ENCODE data around the gene DIO3. TPM values are rescaled to one million over a fixed set of nuclear protein-coding genes. Genes with fewer than 3 reads are reported as not detected.
A peak's percentile ranks its signal among the peaks of the same experiment; 100 is the strongest.

DIO3 gene
- total RNA-seq, 1 donor from 2014 or later, result 4.4 TPM

DNA sequence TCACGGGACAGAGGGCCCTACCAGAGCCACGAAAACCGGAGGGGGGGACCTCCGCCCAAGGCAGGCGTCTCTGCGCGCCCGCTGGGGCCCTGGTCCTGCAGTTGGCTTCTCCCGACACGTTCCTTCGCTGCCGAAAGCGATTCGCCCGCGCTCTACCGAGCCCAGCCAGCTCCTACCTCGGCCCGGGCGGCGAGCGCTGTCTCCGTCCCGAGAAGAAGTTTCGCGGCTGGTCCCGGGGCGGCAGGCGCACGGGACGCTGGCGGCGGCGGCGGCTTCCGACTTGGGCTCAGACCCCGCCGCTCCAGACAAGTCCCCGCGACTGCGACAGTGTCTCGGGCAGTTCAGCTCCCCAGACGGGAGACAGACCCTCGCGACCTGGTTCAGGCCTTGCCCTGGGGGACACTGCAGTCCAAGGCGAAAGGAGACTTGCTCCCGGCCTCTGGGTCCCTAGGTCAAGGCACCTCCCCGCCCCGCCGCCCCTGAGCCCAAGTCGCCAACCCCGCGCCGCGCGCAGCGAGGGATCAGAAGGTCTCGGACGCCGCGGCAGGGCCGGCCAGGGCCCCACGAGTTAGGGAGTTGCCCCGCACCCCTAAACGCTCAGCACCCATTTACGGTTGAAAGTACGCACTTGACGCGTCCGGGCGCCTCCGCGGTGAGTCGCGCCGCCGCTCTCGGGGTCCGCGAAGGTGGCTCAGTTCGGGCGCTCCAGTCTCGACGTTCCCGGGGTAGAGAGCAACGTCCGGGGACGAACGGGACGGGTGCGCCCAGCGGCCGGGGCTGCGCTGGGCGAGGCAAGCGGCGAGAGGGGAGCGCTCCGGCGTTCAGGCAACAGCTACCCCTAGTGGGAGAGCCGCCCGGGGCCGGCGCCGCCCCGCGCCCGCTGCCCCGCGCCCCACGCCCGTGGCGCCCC lies 1.4 kb upstream of the DIO3 start:
- DNase-seq (ENCODE audit: low spot score, unreplicated experiment), result peak; percentile 39
- Mint-ChIP-seq H3K9me3 (ENCODE audit: low read depth) (no peaks in the 10 kb centered on the region), H3K4me1 (ENCODE audit: low read depth) (peaks cover 10% of the 10 kb centered on the region), H3K4me3 (ENCODE audit: low read depth) (peak overlapping the region; percentile 50), H3K36me3 (ENCODE audit: insufficient read depth) (peaks cover 4% of the 10 kb centered on the region), H3K27me3 (peaks cover 61% of the 10 kb centered on the region), H3K27ac (no peak overlapping the region)
- TF ChIP-seq, protein P1, sequence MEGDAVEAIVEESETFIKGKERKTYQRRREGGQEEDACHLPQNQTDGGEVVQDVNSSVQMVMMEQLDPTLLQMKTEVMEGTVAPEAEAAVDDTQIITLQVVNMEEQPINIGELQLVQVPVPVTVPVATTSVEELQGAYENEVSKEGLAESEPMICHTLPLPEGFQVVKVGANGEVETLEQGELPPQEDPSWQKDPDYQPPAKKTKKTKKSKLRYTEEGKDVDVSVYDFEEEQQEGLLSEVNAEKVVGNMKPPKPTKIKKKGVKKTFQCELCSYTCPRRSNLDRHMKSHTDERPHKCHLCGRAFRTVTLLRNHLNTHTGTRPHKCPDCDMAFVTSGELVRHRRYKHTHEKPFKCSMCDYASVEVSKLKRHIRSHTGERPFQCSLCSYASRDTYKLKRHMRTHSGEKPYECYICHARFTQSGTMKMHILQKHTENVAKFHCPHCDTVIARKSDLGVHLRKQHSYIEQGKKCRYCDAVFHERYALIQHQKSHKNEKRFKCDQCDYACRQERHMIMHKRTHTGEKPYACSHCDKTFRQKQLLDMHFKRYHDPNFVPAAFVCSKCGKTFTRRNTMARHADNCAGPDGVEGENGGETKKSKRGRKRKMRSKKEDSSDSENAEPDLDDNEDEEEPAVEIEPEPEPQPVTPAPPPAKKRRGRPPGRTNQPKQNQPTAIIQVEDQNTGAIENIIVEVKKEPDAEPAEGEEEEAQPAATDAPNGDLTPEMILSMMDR (IDR thresholded peaks at IDR 0.05; ENCODE audit: unreplicated experiment), result peak; percentile 47

DNA sequence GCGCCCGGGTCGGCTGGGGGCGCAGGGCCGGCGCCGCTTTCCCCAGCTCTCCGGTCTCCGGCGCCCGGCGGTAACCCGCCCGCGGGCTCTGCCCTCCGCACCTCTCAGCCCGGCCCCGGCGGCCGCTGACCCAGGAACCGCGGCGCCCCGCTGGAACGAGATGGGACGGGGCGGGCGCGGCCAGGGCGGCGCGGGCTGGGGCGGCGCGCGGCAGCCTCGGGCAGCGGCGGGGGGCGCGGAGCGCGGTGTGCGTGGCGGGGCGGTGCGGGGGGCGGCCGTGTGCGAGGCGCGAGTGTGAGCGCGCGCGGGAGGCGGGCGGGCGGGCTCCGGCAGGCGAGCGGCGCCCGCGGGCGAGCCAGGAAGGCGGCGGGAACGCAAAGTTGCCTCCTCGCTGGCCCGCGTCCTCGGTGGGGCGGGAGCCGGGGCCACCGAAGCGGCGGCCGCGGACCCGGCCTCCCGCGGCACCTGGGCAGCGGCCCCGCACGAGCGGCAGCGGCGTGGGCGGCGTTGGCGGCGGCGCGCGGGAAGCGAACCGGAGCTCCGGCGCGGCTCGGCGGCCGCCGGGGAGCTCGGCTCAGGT lies 671 bp upstream of the DIO3 start:
- Mint-ChIP-seq H3K27ac (no peak overlapping the region), H3K27me3 (peaks cover 63% of the 10 kb centered on the region), H3K4me3 (ENCODE audit: low read depth) (no peak overlapping the region), H3K36me3 (ENCODE audit: insufficient read depth) (peaks cover 4% of the 10 kb centered on the region), H3K4me1 (ENCODE audit: low read depth) (peaks cover 12% of the 10 kb centered on the region), H3K9me3 (ENCODE audit: low read depth) (no peaks in the 10 kb centered on the region)
- DNase-seq (ENCODE audit: low spot score, unreplicated experiment), result no peak
- TF ChIP-seq, protein P1 (IDR thresholded peaks at IDR 0.05; ENCODE audit: unreplicated experiment), result no peak

DNA sequence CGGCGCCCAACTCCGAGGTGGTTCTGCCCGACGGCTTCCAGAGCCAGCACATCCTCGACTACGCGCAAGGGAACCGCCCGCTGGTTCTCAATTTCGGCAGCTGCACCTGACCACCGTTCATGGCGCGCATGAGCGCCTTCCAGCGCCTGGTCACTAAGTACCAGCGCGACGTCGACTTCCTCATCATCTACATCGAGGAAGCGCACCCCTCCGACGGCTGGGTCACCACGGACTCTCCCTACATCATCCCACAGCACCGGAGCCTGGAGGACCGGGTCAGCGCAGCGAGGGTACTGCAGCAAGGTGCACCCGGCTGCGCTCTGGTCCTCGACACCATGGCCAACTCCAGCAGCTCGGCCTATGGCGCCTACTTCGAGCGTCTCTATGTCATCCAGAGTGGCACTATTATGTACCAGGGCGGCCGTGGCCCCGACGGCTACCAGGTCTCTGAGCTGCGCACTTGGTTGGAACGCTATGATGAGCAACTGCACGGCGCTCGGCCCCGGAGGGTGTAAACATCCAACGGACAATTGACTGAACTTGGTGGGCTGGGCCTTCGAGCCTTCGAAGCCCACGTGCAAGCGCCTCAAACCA lies 699 bp downstream of the DIO3 start:
- TF ChIP-seq, protein P1 (IDR thresholded peaks at IDR 0.05; ENCODE audit: unreplicated experiment), result no peak
- Mint-ChIP-seq H3K4me1 (ENCODE audit: low read depth) (peaks cover 12% of the 10 kb centered on the region), H3K27me3 (peaks cover 69% of the 10 kb centered on the region), H3K4me3 (ENCODE audit: low read depth) (peak overlapping the region; percentile 50), H3K36me3 (ENCODE audit: insufficient read depth) (peaks cover 4% of the 10 kb centered on the region), H3K27ac (no peak overlapping the region), H3K9me3 (ENCODE audit: low read depth) (no peaks in the 10 kb centered on the region)
- no peak for DNase-seq (ENCODE audit: low spot score, unreplicated experiment)

DNA sequence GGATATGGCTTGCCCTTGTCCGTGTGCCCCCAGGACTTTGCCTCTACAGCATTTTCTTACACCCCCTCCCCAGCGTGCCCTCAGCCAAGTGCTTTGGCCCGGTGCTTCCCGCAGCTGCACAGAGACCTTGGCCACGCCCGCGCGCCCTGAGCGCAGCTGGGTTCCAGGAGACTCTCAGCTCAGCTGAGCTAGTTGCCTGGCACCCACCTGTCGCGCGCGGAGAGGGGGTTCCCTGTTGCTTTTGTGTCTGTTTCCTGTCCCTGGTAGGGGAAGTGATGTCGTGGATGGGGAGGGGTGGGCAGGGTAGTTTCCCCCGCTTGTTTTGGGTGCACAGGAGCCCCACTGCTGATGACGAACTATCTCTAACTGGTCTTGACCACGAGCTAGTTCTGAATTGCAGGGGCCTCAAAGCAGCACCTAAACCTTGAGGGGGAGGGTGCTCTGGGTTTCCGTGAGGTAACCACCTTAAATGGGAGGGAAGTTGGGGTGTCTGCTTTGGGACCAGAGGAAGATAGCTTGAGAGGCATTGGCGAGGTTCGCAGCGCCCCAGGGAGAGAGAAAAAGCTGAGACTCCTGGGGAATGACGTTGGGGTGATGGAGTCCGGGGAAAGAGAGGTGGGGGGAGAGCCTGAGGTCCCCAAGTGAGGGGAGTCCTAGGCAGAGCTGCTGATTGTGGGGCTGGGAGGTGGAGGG lies 1.5 kb downstream of the DIO3 start:
- TF ChIP-seq, protein P1 (IDR thresholded peaks at IDR 0.05; ENCODE audit: unreplicated experiment), result no peak
- Mint-ChIP-seq H3K4me3 (ENCODE audit: low read depth) (peak overlapping the region; percentile 46), H3K4me1 (ENCODE audit: low read depth) (peaks cover 12% of the 10 kb centered on the region), H3K36me3 (ENCODE audit: insufficient read depth) (peaks cover 4% of the 10 kb centered on the region), H3K9me3 (ENCODE audit: low read depth) (no peaks in the 10 kb centered on the region), H3K27me3 (peaks cover 74% of the 10 kb centered on the region), H3K27ac (no peak overlapping the region)
- DNase-seq (ENCODE audit: low spot score, unreplicated experiment), result no peak

DNA sequence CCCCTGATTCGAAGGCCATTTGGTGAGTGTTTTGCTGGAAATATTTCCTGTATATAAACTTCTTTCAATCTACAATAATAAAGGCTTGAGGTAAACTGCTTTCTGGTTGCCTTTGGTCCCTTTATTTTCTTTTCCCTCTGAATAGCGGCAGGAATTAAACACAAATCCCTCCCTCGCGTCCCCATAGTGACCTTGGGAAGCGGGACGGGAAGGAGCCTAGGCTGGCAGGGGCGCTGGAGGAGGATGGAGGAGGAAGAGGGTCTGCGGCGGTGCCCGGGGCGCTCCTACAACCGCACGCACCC lies 2.0 kb downstream of the DIO3 start:
- no peaks in the 10 kb centered on the region for H3K9me3 Mint-ChIP-seq (ENCODE audit: low read depth)
- H3K36me3 Mint-ChIP-seq (ENCODE audit: insufficient read depth), result peaks cover 4% of the 10 kb centered on the region
- no peak for DNase-seq (ENCODE audit: low spot score, unreplicated experiment)
- H3K4me3 Mint-ChIP-seq (ENCODE audit: low read depth), result peak overlapping the region; percentile 46
- peak overlapping the region; percentile 45 for H3K27ac Mint-ChIP-seq
- peaks cover 77% of the 10 kb centered on the region for H3K27me3 Mint-ChIP-seq
- peaks cover 12% of the 10 kb centered on the region for H3K4me1 Mint-ChIP-seq (ENCODE audit: low read depth)
- TF ChIP-seq, protein P1 (IDR thresholded peaks at IDR 0.05; ENCODE audit: unreplicated experiment), result no peak
